Putamen (tissue), 1 donor: ENCODE measurements around the gene ETFA.

ENCODE experiments used
- DNase-seq: peaks from one replicate; pipeline ENCODE4 v3.0.0-alpha.2; 2016; ENCODE audit warnings: low spot score

Gene ETFA

GRCh38 chr15:76215634-76216033 is 95.6 kb downstream of the ETFA start:
- DNase-seq: no peak

GRCh38 chr15:76209942-76210341 is 101.3 kb downstream of the ETFA start:
- DNase-seq: no peak

- no peak for DNase-seq
These were observed 101.7 kb downstream of the ETFA start for GRCh38 chr15:76209523-76209922.

- DNase-seq: no peak
These were observed 102.4 kb downstream of the ETFA start for GRCh38 chr15:76208786-76209424.

GRCh38 chr15:76208084-76208785 is 103.0 kb downstream of the ETFA start:
- DNase-seq: no peak

GRCh38 chr15:76206325-76206976 is 104.8 kb downstream of the ETFA start:
- DNase-seq: peak; percentile 69

- DNase-seq: no peak
These were observed 106.3 kb downstream of the ETFA start for GRCh38 chr15:76204916-76205460.

GRCh38 chr15:76204109-76204845 is 107.0 kb downstream of the ETFA start:
- DNase-seq: no peak

GRCh38 chr15:76203346-76204108 is 107.7 kb downstream of the ETFA start:
- no peak for DNase-seq

GRCh38 chr15:76201536-76202255 is 109.6 kb downstream of the ETFA start:
- no peak for DNase-seq

GRCh38 chr15:76200641-76201105 is 110.6 kb downstream of the ETFA start:
- no peak for DNase-seq

- DNase-seq: no peak
These were observed 111.2 kb downstream of the ETFA start for GRCh38 chr15:76200083-76200465.

- DNase-seq: no peak
These were observed 111.9 kb downstream of the ETFA start for GRCh38 chr15:76199106-76200082.

GRCh38 chr15:76198456-76199105 is 112.7 kb downstream of the ETFA start:
- no peak for DNase-seq

GRCh38 chr15:76197703-76198455 is 113.4 kb downstream of the ETFA start:
- DNase-seq: no peak

GRCh38 chr15:76196269-76197231 is 114.7 kb downstream of the ETFA start:
- peak; percentile 47 for DNase-seq
